HepG2 (cell line): Measurements from ENCODE around the gene MAPKAPK3. TPM values are rescaled to one million over a fixed set of nuclear protein-coding genes. Genes with fewer than 3 reads are reported as not detected.

Experiments used
- BCL3 ChIP-seq: sonication (generic); formaldehyde crosslinking; IDR thresholded peaks from 2 replicates; pipeline ENCODE4 v1.5.1; 2020; ENCODE audit warnings: mild to moderate bottlenecking, missing genetic modification reagents, moderate library complexity
- CC2D1A ChIP-seq: sonication (generic); formaldehyde crosslinking; IDR thresholded peaks from 2 replicates; pipeline ENCODE4 v1.8.1; 2023; ENCODE audit warnings: mild to moderate bottlenecking, missing genetic modification reagents
- DNMT1 ChIP-seq: sonication (generic); formaldehyde crosslinking; IDR thresholded peaks from 2 replicates; pipeline ENCODE4 v1.5.1; 2020; ENCODE audit warnings: mild to moderate bottlenecking, missing genetic modification reagents
- MLXIP ChIP-seq: sonication (generic); formaldehyde crosslinking; IDR thresholded peaks from 2 replicates; pipeline ENCODE4 v1.9.0; 2021; ENCODE audit warnings: missing genetic modification reagents, borderline replicate concordance
- PAXIP1 ChIP-seq: sonication (generic); formaldehyde crosslinking; conservative IDR thresholded peaks from 2 replicates; pipeline ENCODE4 v1.4.0; 2020; ENCODE audit warnings: mild to moderate bottlenecking, missing genetic modification reagents, moderate library complexity
- PRPF4 ChIP-seq: fragments of 200-400 bp; formaldehyde crosslinking; IDR thresholded peaks from 2 replicates; pipeline ENCODE4 v1.6.1; 2016; ENCODE audit warnings: low read length, low read depth; ENCODE audit not compliant: poor library complexity, severe bottlenecking
- RAD21 ChIP-seq: fragments of 450-650 bp; formaldehyde crosslinking; IDR thresholded peaks from 2 replicates; pipeline ENCODE4 v1.5.0; 2020; ENCODE audit warnings: mild to moderate bottlenecking
- RARA ChIP-seq: IDR thresholded peaks from 2 replicates; pipeline ENCODE4 v1.6.1; 2016; ENCODE audit warnings: missing genetic modification reagents, missing compliant biosample characterization
- RBM39 ChIP-seq: fragments of 200-400 bp; formaldehyde crosslinking; IDR thresholded peaks from one replicate; pipeline ENCODE4 v1.6.1; 2018; ENCODE audit warnings: antibody characterized with exemption, mild to moderate bottlenecking, low read depth, low read length; ENCODE audit not compliant: poor library complexity, severe bottlenecking
- SOX13 ChIP-seq, 3 experiments: fragments of 450-650 bp in 1 of 3; sonication (generic) in 1 of 3; formaldehyde crosslinking in 1 of 3; IDR thresholded peaks in 2 of 3; conservative IDR thresholded peaks in 1 of 3; 2 replicates each; pipeline versions ENCODE4 v1.5.0 to v1.6.1; 2016 to 2020; ENCODE audit warnings: antibody characterized with exemption in 1 of 3, mild to moderate bottlenecking in 1 of 3, missing compliant biosample characterization in 1 of 3, missing genetic modification reagents in 1 of 3, moderate library complexity in 1 of 3
- SP4 ChIP-seq: sonication (generic); formaldehyde crosslinking; IDR thresholded peaks from 2 replicates; pipeline ENCODE4 v1.8.1; 2023; ENCODE audit warnings: mild to moderate bottlenecking, missing genetic modification reagents
- TEF ChIP-seq: sonication (generic); formaldehyde crosslinking; IDR thresholded peaks from 2 replicates; pipeline ENCODE4 v1.5.0; 2020; ENCODE audit warnings: missing genetic modification reagents
- ZFP1 ChIP-seq: IDR thresholded peaks from 2 replicates; pipeline ENCODE4 v1.6.1; 2016
- ZNF264 ChIP-seq: sonication (generic); formaldehyde crosslinking; IDR thresholded peaks from 2 replicates; pipeline ENCODE4 v1.4.0; 2020; ENCODE audit warnings: missing genetic modification reagents
- ZNF546 ChIP-seq: sonication (generic); formaldehyde crosslinking; conservative IDR thresholded peaks from 2 replicates; pipeline ENCODE4 v1.8.1; 2023; ENCODE audit warnings: mild to moderate bottlenecking, missing genetic modification reagents
- ZNF556 ChIP-seq: sonication (generic); formaldehyde crosslinking; IDR thresholded peaks from 2 replicates; pipeline ENCODE4 v1.4.0; 2020; ENCODE audit warnings: mild to moderate bottlenecking, missing genetic modification reagents, borderline replicate concordance
- ZNF557 ChIP-seq: sonication (generic); formaldehyde crosslinking; IDR thresholded peaks from 2 replicates; pipeline ENCODE4 v1.4.0; 2020; ENCODE audit warnings: missing genetic modification reagents
- ZNF740 ChIP-seq: sonication (generic); formaldehyde crosslinking; IDR thresholded peaks from 2 replicates; pipeline ENCODE4 v1.4.0; 2020; ENCODE audit warnings: missing genetic modification reagents
- polyA plus RNA-seq, 8 experiments: library from polyadenylated mRNA; depleted of rRNA in 3 of 8; stranded (reverse) in 7 of 8; unstranded in 1 of 8; fragments of >200 nt; fragmentation: Illumina TruSeq in 4 of 8; extraction: Trizol in 4 of 8; gene quantifications; 2 replicates each; pipeline versions ENCODE4 v1.2.1 to v1.2.3, GENCODE V29; 2011 to 2016; ENCODE audit warnings: low read depth in 4 of 8, missing spikeins in 1 of 8, mixed read lengths in 1 of 8; ENCODE audit not compliant: insufficient read depth in 1 of 8
- total RNA-seq, 5 experiments: library from RNA; depleted of rRNA; stranded (reverse); fragments of >200 nt; fragmentation: Illumina TruSeq; extraction: Trizol; gene quantifications; 2 replicates each; pipeline ENCODE4 v1.2.3, GENCODE V29; 2016; ENCODE audit warnings: low read depth in 1 of 5

The MAPKAPK3 gene
- total and polyA plus RNA-seq, 2 of the 13 experiments (the other 11 are each of a cell fraction or from before 2014, with no cell fraction given), result 39.9 to 41.2 TPM

DNA sequence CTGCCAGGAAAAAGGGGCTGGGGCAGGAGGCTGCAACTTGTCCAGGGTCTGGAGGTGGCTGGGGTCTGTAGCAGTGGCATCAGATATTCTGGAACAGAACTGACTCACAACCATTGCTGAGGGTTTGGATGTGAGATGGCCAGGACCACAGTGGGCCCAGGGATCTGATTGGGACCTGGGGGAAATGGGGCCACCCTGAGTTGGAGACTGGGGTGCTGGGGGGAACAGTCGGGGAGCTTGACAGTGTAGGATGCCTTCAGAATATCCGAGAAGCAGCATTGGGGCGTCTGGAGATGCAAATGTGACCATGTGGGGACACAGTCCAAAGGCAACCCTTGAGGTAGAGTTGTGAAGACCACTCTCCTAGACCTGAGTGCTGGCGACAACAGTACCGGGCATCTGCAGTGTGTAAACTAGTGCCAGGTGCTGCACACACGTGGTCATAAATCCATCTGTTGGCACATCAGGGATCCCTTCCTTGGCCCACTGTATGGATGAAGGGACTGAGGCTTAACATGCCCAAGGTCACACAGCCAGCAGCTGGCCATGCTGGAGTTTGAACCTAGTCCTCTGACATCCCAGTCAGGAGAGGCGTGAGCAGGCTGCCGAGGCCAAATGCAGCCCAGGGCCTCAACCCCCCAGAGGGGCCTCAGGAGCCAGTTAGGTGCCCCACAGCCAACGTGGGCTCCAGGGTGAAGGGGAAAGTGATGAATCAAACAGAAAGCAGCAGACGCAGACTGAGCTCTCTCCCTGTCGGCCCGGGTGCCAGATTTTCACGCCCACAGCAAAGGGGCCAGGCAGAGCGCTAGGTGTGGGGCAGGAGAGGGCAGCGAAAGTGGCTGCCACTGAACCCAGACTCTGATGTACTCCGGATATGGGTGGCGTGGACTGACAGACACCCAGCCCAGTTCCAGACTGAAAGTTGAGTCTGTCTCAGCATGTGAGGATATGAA is 28.9 kb upstream of the MAPKAPK3 start (continued):
- 0 out of 2 replicates have a peak, but pooled peaks have one; percentile 63 for TF ChIP-seq MLXIP (CRISPR knock-in tag)
- TF ChIP-seq ZFP1 (CRISPR knock-in tag), result peak; percentile 48; the same call in 1 of the 2 replicates
- no peak for TF ChIP-seq PRPF4
- TF ChIP-seq ZNF546, result 0 out of 2 replicates have a peak, but pooled peaks have one; percentile 20
- peak; percentile 40; the same call in 1 of the 2 replicates for TF ChIP-seq RAD21 (CRISPR knock-in tag)
- TF ChIP-seq ZNF740 (CRISPR knock-in tag), result peak; percentile 58; the same call in 1 of the 2 replicates
- TF ChIP-seq BCL3 (CRISPR knock-in tag), result 0 out of 2 replicates have a peak, but pooled peaks have one; percentile 44
- peak; percentile 88 for TF ChIP-seq PAXIP1 (CRISPR knock-in tag)
- peak; percentile 66; the same call in 1 of the 2 replicates for TF ChIP-seq ZNF264 (CRISPR knock-in tag)
- TF ChIP-seq RBM39, result peak; percentile 44
- 0 out of 2 replicates have a peak, but pooled peaks have one; percentile 14 for TF ChIP-seq ZNF556 (CRISPR knock-in tag)
- TF ChIP-seq ZNF557 (CRISPR knock-in tag), result no peak; the same call in 1 of the 2 replicates
- TF ChIP-seq SP4 (CRISPR knock-in tag), result peak; percentile 54
- peak; percentile 34; the same call in 1 of the 2 replicates for TF ChIP-seq SOX13 (IDR thresholded peaks at IDR 0.05)
- TF ChIP-seq SOX13 (CRISPR knock-in tag; conservative IDR thresholded peaks at IDR 0.05 in 1 of 2, IDR thresholded peaks at IDR 0.05 in 1 of 2), result peak in 1 of 2 experiments; percentile 47; a peak in 1 of 4 replicates
- no peak for TF ChIP-seq DNMT1 (CRISPR knock-in tag)
- TF ChIP-seq RARA (CRISPR knock-in tag), result peak; percentile 59
- no peak for TF ChIP-seq TEF (CRISPR knock-in tag)
- TF ChIP-seq CC2D1A (CRISPR knock-in tag), result no peak
